Esophagus muscularis mucosa (tissue), 4 donors: ENCODE measurements around the gene SASS6.

Source experiments
- CTCF ChIP-seq, 3 experiments: fragments of 200-600 bp in 2 of 3; fragments of 450-650 bp in 1 of 3; sonication (generic) in 2 of 3; IDR thresholded peaks; one replicate each; pipeline ENCODE4 v1.5.1; 2017 to 2019; ENCODE audit warnings: antibody characterized with exemption in 3 of 3, mild to moderate bottlenecking in 2 of 3, moderate library complexity in 1 of 3
- EP300 ChIP-seq: sonication (generic); formaldehyde crosslinking; IDR thresholded peaks from one replicate; pipeline ENCODE4 v1.6.1; 2017; ENCODE audit warnings: antibody characterized with exemption
- POLR2A ChIP-seq: fragments of 450-650 bp; IDR thresholded peaks from one replicate; pipeline ENCODE4 v1.6.1; 2017; ENCODE audit warnings: antibody characterized with exemption, moderate library complexity, mild to moderate bottlenecking, low read depth
- POLR2AphosphoS5 ChIP-seq, 2 donors: sonication (generic); formaldehyde crosslinking; IDR thresholded peaks; one replicate each; pipeline ENCODE4 v1.6.1; 2017; ENCODE audit warnings: antibody characterized with exemption in 2 of 2

GRCh38 chr1:100130552-100131077 is 2.1 kb downstream of the SASS6 start:
- no peak for TF ChIP-seq POLR2A
- no peak for TF ChIP-seq CTCF (IDR thresholded peaks at IDR 0.05)
- TF ChIP-seq POLR2AphosphoS5 (IDR thresholded peaks at IDR 0.05), result no peak
- no peak for TF ChIP-seq EP300
